Hypothalamus (tissue), 51 donors: ENCODE measurements around the gene RALGPS1.
"Not testable (repeated sequence)": the region's sequence is repeated elsewhere in the genome, so short reads cannot be mapped to it uniquely, and the experiment has no call there.

ENCODE experiments used
- DNase-seq, 51 donors: peaks; one replicate each; lab custom pipeline; 2025; lab: John Stamatoyannopoulos, UW

Gene RALGPS1

DNA sequence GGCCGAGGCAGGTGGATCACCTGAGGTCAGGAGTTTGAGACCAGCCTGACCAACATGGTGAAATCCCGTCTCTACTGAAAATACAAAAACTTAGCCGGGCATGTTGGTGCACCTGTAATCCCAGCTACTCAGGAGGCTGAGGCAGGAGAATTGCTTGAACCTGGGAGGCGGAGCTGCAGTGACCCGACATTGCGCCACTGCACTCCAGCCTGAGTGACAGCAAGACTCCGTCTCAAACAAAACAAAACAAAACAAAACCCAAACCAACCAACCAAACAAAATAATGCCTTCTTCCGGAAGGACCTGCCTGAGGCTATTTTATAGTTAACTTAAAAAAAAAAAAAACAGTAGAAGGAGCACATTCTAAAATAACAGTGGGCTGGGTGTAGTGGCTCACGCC, 103.4 kb downstream of the RALGPS1 start:
- not testable (repeated sequence) for DNase-seq

DNA sequence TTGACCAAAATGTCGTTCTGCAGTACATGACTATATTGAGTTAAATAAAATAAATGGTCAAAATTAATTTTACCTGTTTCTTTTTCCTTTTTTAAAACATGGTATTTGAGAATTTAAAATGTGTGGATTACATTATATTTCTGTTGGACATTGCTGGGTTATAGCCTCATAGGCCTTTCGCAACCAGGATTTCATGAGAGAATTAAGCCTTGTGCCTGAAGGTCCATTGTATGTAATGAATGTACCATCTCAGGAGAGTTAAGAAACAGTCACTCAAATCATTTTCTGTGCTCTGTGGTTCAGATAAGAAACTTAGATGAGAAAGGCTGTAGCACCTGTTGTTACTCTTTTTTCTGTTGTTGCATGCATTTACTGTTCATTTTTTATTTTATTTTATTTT, 104.4 kb downstream of the RALGPS1 start:
- no peak for DNase-seq

DNA sequence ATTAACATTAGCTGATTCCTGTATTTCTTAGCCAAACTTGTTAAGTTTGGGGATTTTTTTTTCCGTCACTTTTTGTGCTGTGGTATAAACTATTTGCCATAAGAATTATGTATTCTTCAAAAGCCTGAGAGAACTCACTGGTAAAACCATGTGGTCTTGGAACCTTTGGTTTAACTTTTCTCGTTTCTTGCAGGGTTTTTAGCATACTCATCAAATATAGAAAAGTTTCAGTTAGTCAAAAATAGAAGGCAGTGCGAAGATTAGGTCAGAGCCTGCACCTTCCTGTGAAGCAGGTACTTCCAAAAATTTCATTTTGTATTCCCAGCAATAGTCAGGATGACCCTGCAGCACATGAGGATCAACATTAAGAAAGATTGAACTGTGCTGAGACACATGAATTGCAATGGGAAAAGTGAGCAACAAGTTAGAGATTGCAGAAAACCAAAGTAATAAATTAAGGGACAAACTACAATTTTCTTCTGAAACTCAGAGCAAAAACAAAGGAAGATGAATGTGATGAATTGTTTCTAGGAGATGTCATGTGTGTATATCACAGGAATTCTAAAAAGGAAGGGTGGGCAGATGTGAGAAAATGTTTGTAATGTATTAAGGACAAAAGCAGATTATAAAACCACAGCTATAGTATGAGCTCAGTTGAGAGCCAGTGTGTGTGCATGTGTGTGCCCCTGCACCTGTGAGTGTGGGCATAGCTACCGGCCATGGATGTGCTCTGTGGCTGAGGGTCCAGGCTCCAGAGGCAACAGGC, 105.6 kb downstream of the RALGPS1 start:
- no peak for DNase-seq

DNA sequence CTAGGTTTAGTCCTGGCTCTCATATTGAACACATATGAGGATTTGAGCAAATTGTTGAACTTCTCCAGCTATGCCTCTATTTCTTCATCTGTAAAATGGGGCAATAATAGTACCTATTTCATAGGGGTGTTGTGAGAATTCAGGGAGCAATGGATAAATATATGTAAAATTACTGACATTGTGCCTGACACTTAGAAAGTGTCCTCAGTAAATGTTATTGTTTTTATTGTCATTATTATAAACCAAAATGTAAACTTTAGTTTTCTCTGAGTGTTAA, 106.2 kb downstream of the RALGPS1 start:
- no peak for DNase-seq

DNA sequence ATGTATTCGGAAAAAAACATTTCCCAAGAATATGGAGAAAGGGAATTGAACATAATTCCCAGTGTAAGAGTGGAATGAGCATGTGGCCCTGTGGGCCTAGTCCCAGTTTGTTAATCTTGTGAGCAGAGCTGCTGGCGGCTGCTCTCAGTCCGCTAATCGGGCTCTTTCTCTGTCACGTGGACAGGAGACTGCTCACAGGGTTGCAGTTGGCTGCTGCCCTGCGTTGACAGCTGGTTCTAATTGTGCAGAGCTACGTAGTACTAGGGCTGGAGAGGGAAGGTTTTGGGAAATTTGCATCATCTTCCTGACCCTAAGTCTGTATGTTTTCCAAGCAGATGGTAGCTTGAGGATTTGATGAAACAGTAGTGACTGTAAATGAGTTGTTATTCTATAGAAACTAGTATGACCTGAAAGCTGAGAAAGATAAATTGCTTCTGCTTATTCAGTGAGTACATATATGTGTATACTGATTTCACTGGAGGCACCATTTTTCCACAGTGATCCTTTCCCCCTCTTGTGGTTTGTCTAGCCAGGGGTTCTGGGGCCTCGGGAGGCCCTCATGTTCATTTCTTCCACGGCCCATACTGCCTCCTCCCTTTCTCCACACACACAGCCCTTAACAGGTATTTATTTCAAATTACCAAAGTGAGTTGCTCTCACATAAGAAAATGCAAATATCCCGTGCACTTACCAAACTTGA, 107.2 kb downstream of the RALGPS1 start:
- DNase-seq = peak in 40 of 51 donors; percentile 19 to 87 (median 65)

DNA sequence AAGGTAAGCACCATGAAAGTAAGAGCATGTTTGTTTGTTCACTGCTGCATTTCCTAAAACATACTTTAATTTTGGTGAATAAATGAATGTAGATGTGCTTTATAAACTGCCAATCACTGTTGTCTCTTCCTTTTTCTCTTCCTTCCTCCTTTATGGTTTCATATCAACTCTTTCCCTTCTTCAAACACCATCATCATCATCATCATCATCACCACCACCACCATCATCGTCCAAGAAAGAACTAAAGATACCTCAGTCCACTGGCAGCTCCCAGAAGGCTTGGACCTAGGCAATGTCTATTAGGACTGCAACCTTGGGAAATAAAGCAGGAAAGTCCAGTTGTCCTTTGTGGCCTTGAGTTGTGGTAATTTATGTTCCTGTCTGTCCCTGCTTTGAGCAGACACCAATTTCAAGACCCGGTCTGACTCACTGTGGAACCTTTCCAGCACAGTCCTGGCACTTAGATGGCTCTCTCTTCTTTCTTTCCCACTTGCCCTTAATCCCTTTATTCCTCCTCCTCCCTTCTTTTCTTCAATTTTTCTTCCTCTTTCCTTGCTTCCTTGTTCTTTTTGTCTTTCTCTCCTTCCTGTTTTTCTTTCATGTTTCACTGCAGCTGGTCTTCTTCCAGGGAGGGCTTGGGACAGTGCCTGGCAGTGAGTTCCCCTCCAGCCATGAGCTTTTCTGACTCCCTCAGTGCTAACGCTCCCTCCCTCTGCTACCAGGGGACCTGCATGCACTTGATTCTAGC, 108.5 kb downstream of the RALGPS1 start:
- DNase-seq = no peak

DNA sequence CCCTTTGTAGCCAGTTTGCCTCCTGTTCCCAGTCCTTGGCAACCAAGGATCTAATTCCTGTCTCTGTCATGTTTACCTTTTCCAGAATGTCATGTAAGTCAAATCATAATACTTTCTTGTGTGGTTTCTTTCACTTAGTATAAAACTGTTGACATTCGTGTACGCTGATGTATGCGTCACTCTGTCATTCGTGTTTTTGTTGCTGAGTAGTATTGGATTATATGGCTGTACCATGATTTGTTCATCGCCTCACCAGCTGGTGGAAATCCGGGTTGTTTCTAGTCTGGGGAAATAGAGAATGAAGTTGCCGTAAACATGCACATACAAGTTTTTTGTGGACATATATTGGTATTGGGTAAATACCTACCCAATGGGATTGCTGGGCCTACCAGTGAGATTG, 110.5 kb downstream of the RALGPS1 start:
- DNase-seq = no peak

DNA sequence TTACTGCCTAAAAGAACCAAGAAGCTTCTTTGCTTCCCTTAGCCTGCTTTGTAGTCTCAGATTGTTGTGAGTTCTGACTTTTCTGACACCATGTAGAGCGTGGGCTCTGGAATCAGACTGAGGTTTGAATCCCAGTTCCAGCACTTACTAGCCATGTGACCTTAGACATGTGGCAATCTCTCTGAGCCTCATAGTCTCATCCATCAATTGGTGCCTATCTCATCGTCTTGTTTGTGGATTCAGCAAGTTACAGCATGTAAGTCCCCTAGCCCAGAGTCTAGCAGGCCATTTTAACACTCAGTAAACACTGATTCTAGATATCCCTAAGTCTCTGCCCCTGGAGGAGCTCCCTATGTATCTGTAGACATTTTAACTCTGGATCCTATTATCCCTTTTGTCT, 113.1 kb downstream of the RALGPS1 start:
- DNase-seq = no peak

DNA sequence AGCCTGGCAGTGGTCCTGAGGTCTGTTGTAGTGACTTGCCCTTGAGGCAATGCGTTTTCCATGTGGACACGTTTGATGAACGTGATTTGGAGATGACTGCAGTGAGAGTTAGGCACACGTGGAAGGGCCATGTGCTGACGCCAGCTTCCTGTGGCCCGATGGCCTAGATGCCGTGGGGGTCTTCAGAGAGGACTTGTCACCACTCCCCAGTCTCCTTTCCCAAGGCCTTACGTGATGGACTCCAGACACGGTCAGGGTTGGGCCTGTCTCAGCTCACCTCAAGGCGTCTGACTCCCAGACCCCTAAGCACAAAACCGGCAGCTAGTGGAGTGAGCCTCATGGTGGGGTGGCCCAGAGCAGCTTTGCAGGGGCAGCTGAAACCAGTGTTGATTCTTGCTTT, 115.0 kb downstream of the RALGPS1 start:
- no peak for DNase-seq

DNA sequence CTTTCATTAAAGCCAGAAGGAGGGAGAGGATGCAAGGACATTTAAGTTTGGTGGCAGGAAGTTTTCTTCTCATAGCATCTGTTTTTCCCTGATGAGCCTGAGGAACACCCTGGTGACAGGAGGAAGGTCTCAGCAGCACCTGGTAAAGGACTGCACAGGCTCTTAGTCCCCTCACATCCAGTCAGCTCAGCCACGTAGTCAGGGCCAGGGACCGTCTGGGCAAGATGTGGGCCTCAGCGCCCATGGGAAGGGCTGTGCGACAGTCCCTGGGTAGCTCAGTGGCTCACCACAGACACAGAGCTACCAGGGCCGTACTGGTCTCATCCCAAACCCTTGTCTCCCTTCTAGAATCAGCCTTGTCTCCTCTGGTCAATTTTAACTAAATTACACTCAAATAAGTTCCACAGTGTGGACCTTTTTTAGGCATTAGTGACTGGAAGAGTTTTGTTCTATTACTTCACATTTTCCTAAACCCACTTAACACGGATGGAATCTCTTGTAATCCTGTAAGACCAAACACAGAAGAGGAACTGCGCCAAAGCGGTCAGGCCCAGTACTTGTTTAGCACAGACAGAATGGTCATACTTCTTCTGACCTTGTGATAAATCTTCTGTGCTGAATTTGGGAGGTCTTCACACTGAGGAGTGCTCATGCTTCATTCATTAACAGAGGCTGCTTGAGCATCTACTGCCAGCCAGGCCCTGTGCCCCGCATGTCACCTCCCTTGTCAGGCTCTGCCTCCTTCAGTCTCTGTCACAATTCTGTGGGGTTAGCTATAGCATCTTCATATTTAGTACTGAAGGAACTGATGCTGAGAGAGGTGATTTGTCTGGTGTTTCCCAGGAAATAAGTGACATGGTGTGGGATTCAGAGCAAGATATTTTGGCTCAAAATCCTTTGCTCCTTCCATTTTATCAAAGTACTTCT, 116.5 kb downstream of the RALGPS1 start:
- DNase-seq = no peak

DNA sequence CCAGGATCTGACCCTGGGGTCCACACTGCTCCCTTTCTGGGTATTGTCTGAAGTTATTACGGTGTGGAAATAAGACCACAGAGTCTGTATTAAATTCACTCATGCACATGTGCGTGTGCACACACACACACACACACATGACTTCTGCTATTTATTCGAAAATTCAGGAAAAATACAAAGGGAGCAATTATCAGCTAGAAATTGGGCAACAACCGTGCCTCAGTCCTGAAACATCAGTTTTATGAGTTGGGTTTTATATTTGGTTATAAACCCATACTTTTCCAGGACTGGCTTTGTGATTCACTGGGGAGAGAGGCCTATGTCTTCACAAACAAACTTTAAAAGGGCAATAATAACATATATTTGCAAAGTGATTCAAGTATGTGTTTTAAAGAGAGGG, 117.7 kb downstream of the RALGPS1 start:
- DNase-seq = no peak

DNA sequence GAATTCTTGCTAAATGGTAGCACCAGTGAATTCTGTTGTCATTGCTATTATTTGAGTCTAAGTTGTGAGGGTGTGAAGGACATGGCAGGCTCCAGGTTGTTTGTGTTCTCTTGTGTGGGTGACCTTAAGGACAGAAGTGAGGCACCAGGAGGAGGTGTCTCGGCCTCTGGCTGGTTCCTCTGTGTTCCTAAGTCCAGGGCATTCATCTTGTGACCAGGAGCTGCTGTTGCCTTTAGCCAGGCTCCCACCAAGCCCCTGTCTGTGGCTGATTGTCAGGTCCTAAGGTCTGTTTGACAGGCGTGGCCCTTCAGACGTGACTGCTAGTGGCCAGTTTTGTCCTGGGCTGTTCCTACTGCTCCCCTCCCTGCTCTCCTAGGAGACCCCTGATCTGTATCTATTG, 118.5 kb downstream of the RALGPS1 start:
- DNase-seq = no peak

DNA sequence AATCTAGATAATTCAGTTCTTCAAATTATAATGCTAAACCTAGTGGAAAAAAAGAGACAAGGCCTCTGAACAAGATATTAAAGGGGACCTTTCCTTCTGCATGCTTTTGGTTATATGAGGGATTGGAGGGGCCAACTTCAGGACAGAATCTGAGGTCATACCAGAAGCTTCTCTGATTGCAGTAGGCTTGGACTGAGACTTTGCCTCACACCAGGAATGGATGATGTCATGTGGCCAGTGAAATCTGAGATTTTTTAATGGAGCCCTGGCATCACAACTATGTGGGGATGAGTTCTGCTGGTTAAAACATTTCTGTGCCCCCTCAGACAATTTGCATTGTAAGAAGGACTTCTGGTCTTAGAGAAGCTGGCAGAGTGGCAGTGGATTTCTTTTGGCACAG, 119.2 kb downstream of the RALGPS1 start:
- no peak for DNase-seq

DNA sequence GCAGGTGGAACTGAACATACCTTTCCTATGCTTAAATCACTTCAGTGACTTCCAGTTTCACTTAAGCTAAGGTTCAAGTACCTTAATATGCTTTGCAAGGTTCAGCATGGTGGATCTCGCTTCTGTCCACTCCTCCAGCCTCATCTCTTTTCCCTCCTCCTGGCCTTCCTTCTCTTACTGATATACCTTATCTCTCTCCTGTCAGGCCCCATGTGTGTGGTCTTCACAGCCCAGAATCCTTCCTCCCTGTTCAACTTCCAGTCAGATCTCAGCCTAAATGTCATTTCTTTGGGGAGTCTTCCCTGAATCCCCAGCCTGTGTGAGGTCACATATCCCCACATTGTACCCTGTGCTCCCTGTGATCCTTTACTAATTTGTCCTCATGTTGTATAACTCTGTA, 120.1 kb downstream of the RALGPS1 start:
- no peak for DNase-seq

DNA sequence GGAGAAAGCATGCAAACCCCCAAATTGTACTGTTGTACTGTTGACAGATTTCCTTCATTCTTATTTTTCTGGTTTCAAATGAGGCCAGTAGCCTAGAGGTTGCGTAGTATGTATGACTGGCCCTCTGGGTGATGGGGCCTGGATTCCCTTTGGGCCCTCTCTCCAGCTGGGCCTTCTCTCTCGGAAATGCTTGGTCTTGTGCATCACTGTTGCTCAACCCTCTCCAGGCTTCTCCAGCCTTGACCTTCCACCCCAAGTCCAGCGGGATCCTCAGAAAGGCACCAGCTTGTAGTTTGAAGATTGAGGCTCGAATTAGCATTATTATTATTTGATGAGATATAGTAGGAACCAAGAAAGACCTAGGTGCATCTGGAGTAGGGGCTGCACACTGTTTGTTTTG, 120.8 kb downstream of the RALGPS1 start:
- DNase-seq = no peak

DNA sequence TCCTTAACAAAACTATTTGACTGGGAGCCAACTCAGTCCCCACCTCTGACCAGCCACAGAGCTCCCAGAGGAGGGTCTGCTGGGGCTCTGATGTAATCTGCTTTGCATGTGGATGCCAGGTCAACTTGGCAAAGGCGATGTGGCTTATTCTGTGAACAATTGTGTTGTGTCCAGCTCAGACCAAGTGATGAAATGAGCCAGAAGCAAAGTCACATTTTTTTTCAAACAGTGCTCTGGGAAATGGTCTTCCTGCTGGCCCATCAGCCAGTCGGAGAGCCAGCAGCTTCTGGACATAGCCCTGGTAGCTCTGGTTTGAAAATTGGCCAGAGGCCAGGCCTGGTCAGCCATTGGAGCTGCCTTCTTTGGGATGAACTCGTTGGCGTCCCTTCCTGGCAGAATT, 121.4 kb downstream of the RALGPS1 start:
- DNase-seq = peak in 30 of 51 donors; percentile 17 to 79 (median 42)

DNA sequence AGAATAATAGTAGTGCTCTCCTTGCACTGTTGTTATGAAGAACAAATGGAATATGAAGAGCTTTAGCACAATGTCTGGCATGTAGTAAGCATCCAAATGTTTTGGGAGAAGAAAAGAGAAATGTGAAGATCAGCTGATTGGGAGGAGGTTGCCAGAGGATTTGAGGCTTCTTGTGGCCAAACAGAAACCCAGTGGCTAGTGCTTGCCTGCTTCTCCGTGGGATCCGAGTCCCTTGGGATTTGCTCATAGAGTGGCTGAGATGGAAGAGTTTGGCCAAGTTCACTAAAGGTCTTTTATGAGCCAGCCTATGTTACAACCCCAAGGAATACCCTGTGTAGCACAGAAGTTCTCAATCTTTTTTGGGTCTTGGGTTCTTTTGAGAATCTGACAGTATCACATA, 121.9 kb downstream of the RALGPS1 start:
- no peak for DNase-seq

DNA sequence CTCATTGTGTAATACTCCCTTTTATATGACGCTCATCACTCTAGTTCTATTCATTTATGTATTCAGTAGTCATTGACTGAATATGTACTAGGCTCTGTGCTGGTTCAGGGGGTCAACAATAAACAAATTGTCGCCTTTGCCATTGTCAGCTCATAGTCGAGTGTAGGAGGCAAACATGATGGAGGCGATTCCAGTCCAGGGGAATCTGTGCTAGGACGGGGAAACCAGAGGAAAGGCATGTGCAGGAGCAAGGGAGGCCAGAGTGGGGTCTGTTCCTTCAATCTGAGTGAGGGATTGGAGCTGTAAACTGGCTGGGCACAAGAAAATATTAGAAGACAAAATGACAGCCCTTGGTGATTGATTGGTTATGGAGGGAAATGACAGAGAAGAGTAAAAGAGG, 123.9 kb downstream of the RALGPS1 start:
- no peak for DNase-seq

DNA sequence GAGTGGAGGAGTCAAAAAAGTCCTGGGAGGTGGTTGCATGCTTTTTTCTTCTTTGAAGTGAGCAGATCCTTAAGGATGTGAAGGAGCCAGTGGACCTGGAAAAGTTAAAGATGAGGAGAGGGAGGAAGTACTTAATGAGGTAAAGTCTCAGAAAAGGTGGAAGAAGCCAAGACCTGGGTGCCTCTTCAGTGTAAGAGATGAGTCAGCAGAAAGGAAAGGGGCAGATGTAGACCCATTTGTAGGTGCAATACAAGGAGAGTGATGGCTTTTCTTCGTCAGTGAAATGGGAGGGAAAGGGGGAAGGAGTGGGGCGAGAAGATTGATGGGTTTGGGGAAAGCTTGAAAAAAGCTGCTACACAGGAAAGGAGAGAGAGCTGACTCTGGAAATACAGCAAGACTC, 124.9 kb downstream of the RALGPS1 start:
- no peak for DNase-seq

DNA sequence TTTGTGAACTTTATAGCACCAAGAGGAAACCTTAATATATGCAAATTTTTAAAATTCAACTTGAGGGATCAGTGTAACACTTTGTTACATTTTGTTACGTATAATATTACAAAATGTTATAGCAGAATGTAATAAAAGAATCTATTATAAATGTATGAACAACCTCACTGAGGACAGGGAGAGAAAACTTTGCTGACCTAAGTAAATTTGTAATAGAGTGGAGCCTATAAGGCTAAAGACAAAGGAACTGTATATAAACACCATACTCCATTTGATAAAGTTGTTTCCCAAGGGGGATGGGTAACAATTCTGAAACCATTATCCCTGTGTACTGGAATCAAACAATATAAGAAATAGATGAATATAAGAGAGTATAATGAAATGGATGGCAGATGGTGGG, 130.6 kb downstream of the RALGPS1 start:
- DNase-seq = no peak

DNA sequence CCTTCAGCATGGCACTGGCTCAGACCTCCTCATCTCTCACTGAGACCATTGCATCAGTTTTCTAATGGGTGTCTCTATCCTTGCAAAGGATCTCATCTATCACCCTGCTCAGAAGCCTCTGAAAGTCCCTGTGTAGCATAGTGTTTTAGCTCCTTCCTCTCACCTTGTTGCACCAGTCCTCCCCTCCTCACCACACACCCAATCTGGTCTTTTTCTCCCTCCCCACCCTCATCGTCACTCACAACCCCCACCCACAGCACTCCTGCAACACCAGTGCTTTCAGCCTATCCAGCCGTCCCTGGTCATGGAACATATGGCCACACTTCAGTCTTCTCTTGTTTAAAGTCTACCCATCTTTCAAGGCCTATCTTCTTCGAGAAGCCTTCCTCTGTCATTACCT, 133.4 kb downstream of the RALGPS1 start:
- no peak for DNase-seq
